HepG2 (cell line): ENCODE data around the gene IMPDH2. TPM values are rescaled to one million over a fixed set of nuclear protein-coding genes. Genes with fewer than 3 reads are reported as not detected.

ENCODE experiments used
- ARID2 ChIP-seq: sonication (generic); formaldehyde crosslinking; IDR thresholded peaks from 2 replicates; pipeline ENCODE4 v1.8.1; 2022; ENCODE audit warnings: mild to moderate bottlenecking, missing genetic modification reagents, borderline replicate concordance
- BORCS8-MEF2B ChIP-seq: sonication (generic); formaldehyde crosslinking; IDR thresholded peaks from 2 replicates; pipeline ENCODE4 v1.8.0; 2022; ENCODE audit warnings: mild to moderate bottlenecking, missing genetic modification reagents
- CAMTA2 ChIP-seq: sonication (generic); formaldehyde crosslinking; IDR thresholded peaks from 2 replicates; pipeline ENCODE4 v1.4.0; 2020; ENCODE audit warnings: mild to moderate bottlenecking, missing genetic modification reagents, borderline replicate concordance
- CBFB ChIP-seq: sonication (generic); formaldehyde crosslinking; IDR thresholded peaks from 2 replicates; pipeline ENCODE4 v1.4.0; 2020; ENCODE audit warnings: missing genetic modification reagents
- EZH2 ChIP-seq: conservative IDR thresholded peaks from 2 replicates; pipeline ENCODE4 v1.6.1; 2012; ENCODE audit warnings: mild to moderate bottlenecking, low read depth, low read length, moderate library complexity
- FOXM1 ChIP-seq: sonication (generic); formaldehyde crosslinking; IDR thresholded peaks from 2 replicates; pipeline ENCODE4 v1.5.0; 2020; ENCODE audit warnings: missing genetic modification reagents
- KDM6A ChIP-seq: IDR thresholded peaks from 2 replicates; pipeline ENCODE4 v1.6.1; 2016; ENCODE audit warnings: low read depth
- KLF13 ChIP-seq: sonication (generic); formaldehyde crosslinking; IDR thresholded peaks from 2 replicates; pipeline ENCODE4 v1.4.0; 2020; ENCODE audit warnings: mild to moderate bottlenecking, missing genetic modification reagents
- MEIS2 ChIP-seq: sonication (generic); formaldehyde crosslinking; IDR thresholded peaks from 2 replicates; pipeline ENCODE4 v1.9.0; 2021; ENCODE audit warnings: mild to moderate bottlenecking, missing genetic modification reagents
- NCOA2 ChIP-seq: sonication (generic); formaldehyde crosslinking; IDR thresholded peaks from 2 replicates; pipeline ENCODE4 v1.8.0; 2022; ENCODE audit warnings: inconsistent platforms
- PAX8 ChIP-seq: sonication (generic); formaldehyde crosslinking; IDR thresholded peaks from 2 replicates; pipeline ENCODE4 v1.8.0; 2022; ENCODE audit warnings: mild to moderate bottlenecking, missing genetic modification reagents, borderline replicate concordance
- SMARCC2 ChIP-seq: fragments of 450-650 bp; IDR thresholded peaks from 2 replicates; pipeline ENCODE4 v1.6.1; 2017; ENCODE audit warnings: antibody characterized with exemption, mild to moderate bottlenecking
- SOX6 ChIP-seq, 2 experiments: fragments of 450-650 bp in 1 of 2; sonication (generic) in 1 of 2; formaldehyde crosslinking in 1 of 2; IDR thresholded peaks; 2 replicates each; pipeline versions ENCODE4 v1.4.0 to v1.6.1; 2017 to 2020; ENCODE audit warnings: antibody characterized with exemption in 1 of 2, mild to moderate bottlenecking in 1 of 2, missing genetic modification reagents in 1 of 2
- SP140L ChIP-seq: sonication (generic); formaldehyde crosslinking; IDR thresholded peaks from 2 replicates; pipeline ENCODE4 v1.4.0; 2020; ENCODE audit warnings: missing genetic modification reagents, borderline replicate concordance
- ZFP90 ChIP-seq: sonication (generic); formaldehyde crosslinking; IDR thresholded peaks from 2 replicates; pipeline ENCODE4 v1.8.0; 2022; ENCODE audit warnings: missing genetic modification reagents, mild to moderate bottlenecking, inconsistent platforms, borderline replicate concordance
- ZGPAT ChIP-seq: IDR thresholded peaks from 2 replicates; pipeline ENCODE4 v1.6.1; 2016; ENCODE audit warnings: mild to moderate bottlenecking
- ZNF225 ChIP-seq: sonication (generic); formaldehyde crosslinking; IDR thresholded peaks from 2 replicates; pipeline ENCODE4 v1.4.0; 2020; ENCODE audit warnings: mild to moderate bottlenecking, missing genetic modification reagents
- ZNF550 ChIP-seq: sonication (generic); formaldehyde crosslinking; IDR thresholded peaks from 2 replicates; pipeline ENCODE4 v1.4.0; 2020; ENCODE audit warnings: mild to moderate bottlenecking, missing genetic modification reagents, borderline replicate concordance
- ZNF556 ChIP-seq: sonication (generic); formaldehyde crosslinking; IDR thresholded peaks from 2 replicates; pipeline ENCODE4 v1.4.0; 2020; ENCODE audit warnings: mild to moderate bottlenecking, missing genetic modification reagents, borderline replicate concordance
- ZNF558 ChIP-seq: sonication (generic); formaldehyde crosslinking; IDR thresholded peaks from 2 replicates; pipeline ENCODE4 v1.9.0; 2022; ENCODE audit warnings: mild to moderate bottlenecking, missing genetic modification reagents, borderline replicate concordance
- ZNF577 ChIP-seq: sonication (generic); formaldehyde crosslinking; IDR thresholded peaks from 2 replicates; pipeline ENCODE4 v1.4.0; 2020; ENCODE audit warnings: mild to moderate bottlenecking, low read depth, missing genetic modification reagents, borderline replicate concordance
- ZNF670 ChIP-seq: sonication (generic); formaldehyde crosslinking; IDR thresholded peaks from 2 replicates; pipeline ENCODE4 v1.8.0; 2022; ENCODE audit warnings: mild to moderate bottlenecking, missing genetic modification reagents, borderline replicate concordance
- ZNF720 ChIP-seq: sonication (generic); formaldehyde crosslinking; IDR thresholded peaks from 2 replicates; pipeline ENCODE4 v1.4.0; 2020; ENCODE audit warnings: missing genetic modification reagents
- polyA plus RNA-seq, 8 experiments: library from polyadenylated mRNA; depleted of rRNA in 3 of 8; stranded (reverse) in 7 of 8; unstranded in 1 of 8; fragments of >200 nt; fragmentation: Illumina TruSeq in 4 of 8; extraction: Trizol in 4 of 8; gene quantifications; 2 replicates each; pipeline versions ENCODE4 v1.2.1 to v1.2.3, GENCODE V29; 2011 to 2016; ENCODE audit warnings: low read depth in 4 of 8, missing spikeins in 1 of 8, mixed read lengths in 1 of 8; ENCODE audit not compliant: insufficient read depth in 1 of 8
- total RNA-seq, 5 experiments: library from RNA; depleted of rRNA; stranded (reverse); fragments of >200 nt; fragmentation: Illumina TruSeq; extraction: Trizol; gene quantifications; 2 replicates each; pipeline ENCODE4 v1.2.3, GENCODE V29; 2016; ENCODE audit warnings: low read depth in 1 of 5
- TF ChIP-seq, protein P1 (sequence below): IDR thresholded peaks from 2 replicates; pipeline ENCODE4 v1.6.1; 2016; ENCODE audit warnings: mild to moderate bottlenecking, missing biosample characterization, missing genetic modification reagents
- TF ChIP-seq, protein P2 (sequence below): IDR thresholded peaks from 2 replicates; pipeline ENCODE4 v1.6.1; 2018; ENCODE audit warnings: missing genetic modification reagents, mild to moderate bottlenecking, missing compliant biosample characterization
- TF ChIP-seq, protein P3 (sequence below): sonication (generic); formaldehyde crosslinking; IDR thresholded peaks from 2 replicates; pipeline ENCODE4 v1.4.0; 2020; ENCODE audit warnings: missing genetic modification reagents
- TF ChIP-seq, protein P4 (sequence below): sonication (generic); formaldehyde crosslinking; IDR thresholded peaks from 2 replicates; pipeline ENCODE4 v1.8.1; 2023; ENCODE audit warnings: mild to moderate bottlenecking, inconsistent platforms, moderate library complexity, missing genetic modification reagents, borderline replicate concordance

The IMPDH2 gene
- total and polyA plus RNA-seq, 2 of the 13 experiments (the other 11 are each of a cell fraction or from before 2014, with no cell fraction given) = 248 to 260 TPM

DNA sequence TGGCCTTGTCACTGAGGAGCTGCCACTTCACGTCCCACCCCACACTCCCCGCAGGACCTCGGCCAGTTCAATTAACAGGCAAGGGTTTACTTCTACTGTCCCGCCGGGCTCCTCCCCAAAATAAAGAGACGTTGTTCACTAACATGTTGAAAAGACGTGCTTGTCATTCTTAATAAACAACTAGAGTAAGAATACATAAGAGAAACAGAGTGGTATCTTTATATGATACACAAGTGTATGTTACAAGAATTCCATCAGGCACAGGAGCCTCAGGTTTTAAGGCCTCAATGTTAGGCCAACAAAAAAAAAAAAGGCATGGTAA lies 326 bp upstream of the IMPDH2 start (continued):
- no peak for TF ChIP-seq KLF13 (CRISPR knock-in tag)
- no peak for TF ChIP-seq CBFB (CRISPR knock-in tag)
- TF ChIP-seq, protein P1, sequence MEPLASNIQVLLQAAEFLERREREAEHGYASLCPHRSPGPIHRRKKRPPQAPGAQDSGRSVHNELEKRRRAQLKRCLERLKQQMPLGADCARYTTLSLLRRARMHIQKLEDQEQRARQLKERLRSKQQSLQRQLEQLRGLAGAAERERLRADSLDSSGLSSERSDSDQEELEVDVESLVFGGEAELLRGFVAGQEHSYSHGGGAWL (CRISPR knock-in tag) = 0 out of 2 replicates have a peak, but pooled peaks have one; percentile 4
- no peak for TF ChIP-seq ZNF550 (CRISPR knock-in tag)
- no peak for TF ChIP-seq SOX6 (IDR thresholded peaks at IDR 0.05)
- TF ChIP-seq SOX6 (CRISPR knock-in tag; IDR thresholded peaks at IDR 0.05) = no peak
- TF ChIP-seq, protein P2, sequence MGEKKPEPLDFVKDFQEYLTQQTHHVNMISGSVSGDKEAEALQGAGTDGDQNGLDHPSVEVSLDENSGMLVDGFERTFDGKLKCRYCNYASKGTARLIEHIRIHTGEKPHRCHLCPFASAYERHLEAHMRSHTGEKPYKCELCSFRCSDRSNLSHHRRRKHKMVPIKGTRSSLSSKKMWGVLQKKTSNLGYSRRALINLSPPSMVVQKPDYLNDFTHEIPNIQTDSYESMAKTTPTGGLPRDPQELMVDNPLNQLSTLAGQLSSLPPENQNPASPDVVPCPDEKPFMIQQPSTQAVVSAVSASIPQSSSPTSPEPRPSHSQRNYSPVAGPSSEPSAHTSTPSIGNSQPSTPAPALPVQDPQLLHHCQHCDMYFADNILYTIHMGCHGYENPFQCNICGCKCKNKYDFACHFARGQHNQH (CRISPR knock-in tag) = no peak
- TF ChIP-seq ZNF720 (CRISPR knock-in tag) = no peak
- TF ChIP-seq CAMTA2 (CRISPR knock-in tag) = no peak
- no peak; the same call in 1 of the 2 replicates for TF ChIP-seq MEIS2 (CRISPR knock-in tag)
- TF ChIP-seq SP140L (CRISPR knock-in tag) = no peak
- no peak for TF ChIP-seq NCOA2 (CRISPR knock-in tag)
- no peak for TF ChIP-seq PAX8
- no peak for TF ChIP-seq ZNF225 (CRISPR knock-in tag)
- TF ChIP-seq EZH2 = no peak
- TF ChIP-seq ZGPAT (CRISPR knock-in tag) = peak; percentile 2; the same call in 1 of the 2 replicates
- TF ChIP-seq, protein P3, sequence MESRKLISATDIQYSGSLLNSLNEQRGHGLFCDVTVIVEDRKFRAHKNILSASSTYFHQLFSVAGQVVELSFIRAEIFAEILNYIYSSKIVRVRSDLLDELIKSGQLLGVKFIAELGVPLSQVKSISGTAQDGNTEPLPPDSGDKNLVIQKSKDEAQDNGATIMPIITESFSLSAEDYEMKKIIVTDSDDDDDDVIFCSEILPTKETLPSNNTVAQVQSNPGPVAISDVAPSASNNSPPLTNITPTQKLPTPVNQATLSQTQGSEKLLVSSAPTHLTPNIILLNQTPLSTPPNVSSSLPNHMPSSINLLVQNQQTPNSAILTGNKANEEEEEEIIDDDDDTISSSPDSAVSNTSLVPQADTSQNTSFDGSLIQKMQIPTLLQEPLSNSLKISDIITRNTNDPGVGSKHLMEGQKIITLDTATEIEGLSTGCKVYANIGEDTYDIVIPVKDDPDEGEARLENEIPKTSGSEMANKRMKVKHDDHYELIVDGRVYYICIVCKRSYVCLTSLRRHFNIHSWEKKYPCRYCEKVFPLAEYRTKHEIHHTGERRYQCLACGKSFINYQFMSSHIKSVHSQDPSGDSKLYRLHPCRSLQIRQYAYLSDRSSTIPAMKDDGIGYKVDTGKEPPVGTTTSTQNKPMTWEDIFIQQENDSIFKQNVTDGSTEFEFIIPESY (CRISPR knock-in tag) = no peak
- no peak for TF ChIP-seq BORCS8-MEF2B (CRISPR knock-in tag)
- TF ChIP-seq ZNF577 (CRISPR knock-in tag) = no peak
- no peak for TF ChIP-seq ARID2 (CRISPR knock-in tag)
- TF ChIP-seq ZFP90 = no peak
- no peak for TF ChIP-seq FOXM1 (CRISPR knock-in tag)
- TF ChIP-seq ZNF670 (CRISPR knock-in tag) = no peak
- TF ChIP-seq SMARCC2 = no peak
- TF ChIP-seq ZNF556 (CRISPR knock-in tag) = no peak; the same call in 1 of the 2 replicates
- TF ChIP-seq ZNF558 = no peak
- TF ChIP-seq, protein P4, sequence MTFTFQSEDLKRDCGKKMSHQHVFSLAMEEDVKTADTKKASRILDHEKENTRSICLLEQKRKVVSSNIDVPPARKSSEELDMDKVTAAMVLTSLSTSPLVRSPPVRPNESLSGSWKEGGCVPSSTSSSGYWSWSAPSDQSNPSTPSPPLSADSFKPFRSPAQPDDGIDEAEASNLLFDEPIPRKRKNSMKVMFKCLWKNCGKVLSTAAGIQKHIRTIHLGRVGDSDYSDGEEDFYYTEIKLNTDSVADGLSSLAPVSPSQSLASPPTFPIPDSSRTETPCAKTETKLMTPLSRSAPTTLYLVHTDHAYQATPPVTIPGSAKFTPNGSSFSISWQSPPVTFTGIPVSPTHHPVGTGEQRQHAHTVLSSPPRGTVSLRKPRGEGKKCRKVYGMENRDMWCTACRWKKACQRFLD (CRISPR knock-in tag) = no peak; the same call in 1 of the 2 replicates
- TF ChIP-seq KDM6A = no peak
